Neuronal stem cell (in vitro differentiated cells): ENCODE data around the gene ADNP.

ENCODE experiments used
- DNase-seq: peaks from one replicate; pipeline ENCODE4 v3.0.0-alpha.2; 2013; ENCODE audit warnings: low spot score
- H2AFZ ChIP-seq: one replicate; pipeline ENCODE4 v1.6.1; 2013; ENCODE audit warnings: mild to moderate bottlenecking, low read length, inconsistent platforms
- H2AK5ac ChIP-seq: 2 replicates; pipeline ENCODE4 v1.6.1; 2013; ENCODE audit warnings: low read depth, mild to moderate bottlenecking, inconsistent platforms, low read length, moderate library complexity, mixed read lengths
- H2BK120ac ChIP-seq: 2 replicates; pipeline ENCODE4 v1.6.1; 2013; ENCODE audit warnings: low read depth, mild to moderate bottlenecking, inconsistent platforms, low read length, moderate library complexity, mixed read lengths
- H2BK12ac ChIP-seq: one replicate; pipeline ENCODE4 v1.6.1; 2013; ENCODE audit warnings: low read length, inconsistent platforms
- H2BK15ac ChIP-seq: 2 replicates; pipeline ENCODE4 v1.6.1; 2013; ENCODE audit warnings: mild to moderate bottlenecking, low read length, inconsistent platforms, mixed read lengths
- H2BK5ac ChIP-seq: one replicate; pipeline ENCODE4 v1.6.1; 2013; ENCODE audit warnings: inconsistent platforms, mild to moderate bottlenecking, low read length, moderate library complexity
- H3K14ac ChIP-seq: one replicate; pipeline ENCODE4 v1.6.1; 2013; ENCODE audit warnings: low read length, inconsistent platforms
- H3K18ac ChIP-seq: 2 replicates; pipeline ENCODE4 v1.6.1; 2013; ENCODE audit warnings: low read length, inconsistent platforms
- H3K23ac ChIP-seq: 2 replicates; pipeline ENCODE4 v1.6.1; 2013; ENCODE audit warnings: low read depth, mild to moderate bottlenecking, mixed read lengths, low read length, inconsistent platforms; ENCODE audit not compliant: poor library complexity
- H3K27ac ChIP-seq: replicated peaks from 3 replicates; pipeline ENCODE4 v1.5.1; 2013; ENCODE audit warnings: low read length, inconsistent platforms
- H3K27me3 ChIP-seq, 3 experiments: 2 replicates each; pipeline ENCODE4 v1.6.1; 2013; ENCODE audit warnings: low read length in 3 of 3, mild to moderate bottlenecking in 2 of 3, inconsistent platforms in 1 of 3, low read depth in 1 of 3, mixed read lengths in 1 of 3, moderate library complexity in 1 of 3; ENCODE audit not compliant: control insufficient read depth in 3 of 3, insufficient read depth in 3 of 3
- H3K36me3 ChIP-seq, 2 donors: replicated peaks in 1 of 2; 2 replicates each; pipeline ENCODE4 v1.6.1; 2013; ENCODE audit warnings: low read length in 2 of 2; ENCODE audit not compliant: control insufficient read depth in 2 of 2, insufficient read depth in 2 of 2
- H3K4ac ChIP-seq: 2 replicates; pipeline ENCODE4 v1.6.1; 2013; ENCODE audit warnings: inconsistent platforms, mild to moderate bottlenecking, low read length, moderate library complexity
- H3K4me1 ChIP-seq, 2 donors: 1 replicate in 1 of 2; 2 replicates in 1 of 2; pipeline ENCODE4 v1.6.1; 2013; ENCODE audit warnings: low read length in 2 of 2, low read depth in 1 of 2; ENCODE audit not compliant: control insufficient read depth in 2 of 2, insufficient read depth in 1 of 2
- H3K4me2 ChIP-seq: one replicate; pipeline ENCODE4 v1.6.1; 2013; ENCODE audit warnings: mild to moderate bottlenecking, low read length, inconsistent platforms; ENCODE audit not compliant: insufficient read depth, poor library complexity, severe bottlenecking
- H3K4me3 ChIP-seq, 2 donors: 2 replicates each; pipeline ENCODE4 v1.5.1; 2013; ENCODE audit warnings: low read length in 2 of 2, mild to moderate bottlenecking in 2 of 2, inconsistent platforms in 1 of 2, moderate library complexity in 1 of 2
- H3K79me1 ChIP-seq: one replicate; pipeline ENCODE4 v1.6.1; 2013; ENCODE audit warnings: low read depth, mild to moderate bottlenecking, inconsistent platforms, low read length, moderate library complexity
- H3K9ac ChIP-seq: one replicate; pipeline ENCODE4 v1.6.1; 2013; ENCODE audit warnings: mild to moderate bottlenecking, low read depth, low read length, inconsistent platforms; ENCODE audit not compliant: poor library complexity
- H3K9me3 ChIP-seq, 2 donors: replicated peaks in 1 of 2; 2 replicates each; pipeline versions ENCODE3 to v1.6.1; 2013; ENCODE audit warnings: low read length in 2 of 2, mild to moderate bottlenecking in 2 of 2, inconsistent platforms in 1 of 2, low read depth in 1 of 2, mixed read lengths in 1 of 2, moderate library complexity in 1 of 2; ENCODE audit not compliant: control insufficient read depth in 2 of 2, insufficient read depth in 1 of 2
- H4K8ac ChIP-seq: one replicate; pipeline ENCODE4 v1.6.1; 2013; ENCODE audit warnings: low read depth, mild to moderate bottlenecking, inconsistent platforms, low read length, moderate library complexity
- H4K91ac ChIP-seq: one replicate; pipeline ENCODE4 v1.6.1; 2013; ENCODE audit warnings: low read length, low read depth, mild to moderate bottlenecking, inconsistent platforms; ENCODE audit not compliant: poor library complexity
- WGBS, 2 donors: extraction: QIAGEN DNeasy Blood & Tissue Kit; methylation state at CpG; one replicate each; pipeline ENCODE4 v1.1.7; 2013; ENCODE audit warnings: missing lambda C conversion rate in 2 of 2, mixed read lengths in 1 of 2; ENCODE audit not compliant: insufficient read length in 2 of 2, insufficient replicate concordance in 1 of 2; ENCODE audit errors: extremely low coverage in 2 of 2; 5-methylcytosine and 5-hydroxymethylcytosine counted together

The ADNP gene

DNA sequence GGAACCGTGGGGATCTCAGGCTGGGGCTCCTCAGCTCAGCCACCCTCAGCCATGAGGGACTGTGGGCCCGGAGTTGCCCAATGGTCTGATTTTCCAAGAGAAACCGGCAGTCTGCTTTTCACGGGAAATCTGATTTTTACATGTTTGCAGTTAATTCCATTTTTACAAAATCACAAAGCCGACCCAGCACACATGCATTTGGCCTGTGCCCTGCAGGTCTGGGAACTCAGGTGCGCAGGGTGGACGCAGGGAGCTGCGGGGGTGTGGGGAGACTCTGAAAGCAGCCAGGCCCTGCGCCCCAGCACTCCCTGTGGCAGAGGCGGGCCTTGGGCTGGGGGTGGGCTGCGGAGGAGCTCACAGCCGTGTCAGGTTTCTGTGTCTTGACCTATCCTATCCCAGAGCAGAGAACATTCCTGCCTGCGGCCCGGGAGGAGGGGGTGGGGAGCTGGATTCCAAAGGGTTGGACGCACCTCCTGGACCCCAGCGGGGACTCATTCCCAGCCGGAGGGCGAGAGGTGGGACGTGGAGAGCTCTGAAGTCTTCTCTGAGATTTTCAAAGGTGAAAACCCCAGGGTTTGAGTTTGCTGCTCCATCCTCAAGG is 60.6 kb downstream of the ADNP start:
- H2BK5ac ChIP-seq: peak overlapping the region; percentile 76
- H4K91ac ChIP-seq: peak overlapping the region; percentile 88
- peak overlapping the region; percentile 74 for H3K9ac ChIP-seq
- no peak overlapping the region for H4K8ac ChIP-seq
- DNase-seq: peak; percentile 82
- H3K27me3 ChIP-seq: no peaks in the 10 kb centered on the region
- peak overlapping the region; percentile 42 for H3K14ac ChIP-seq
- H2BK15ac ChIP-seq: peak overlapping the region; percentile 83
- no peaks in the 10 kb centered on the region for H3K9me3 ChIP-seq
- H3K23ac ChIP-seq: peak overlapping the region; percentile 92
- H3K4me2 ChIP-seq: peak overlapping the region; percentile 46
- H2AFZ ChIP-seq: peak overlapping the region; percentile 93
- peak overlapping the region; percentile 73 for H2BK120ac ChIP-seq
- H3K36me3 ChIP-seq: peaks cover 0 to 3% of the 10 kb centered on the region in 2 donors
- peak overlapping the region; percentile 99 for H2AK5ac ChIP-seq
- H3K27ac ChIP-seq: peak overlapping the region; percentile 91
- WGBS, 2 donors: no CpG with 5 or more reads among the region's 19 CpGs
- H3K4ac ChIP-seq: peak overlapping the region; percentile 99
- H3K4me3 ChIP-seq: peak overlapping the region; percentile 31 to 57
- H3K79me1 ChIP-seq: peaks cover 5% of the 10 kb centered on the region
- peaks cover 26 to 35% of the 10 kb centered on the region in 2 donors for H3K4me1 ChIP-seq
- peak overlapping the region; percentile 92 for H2BK12ac ChIP-seq
- H3K18ac ChIP-seq: peak overlapping the region; percentile 99

DNA sequence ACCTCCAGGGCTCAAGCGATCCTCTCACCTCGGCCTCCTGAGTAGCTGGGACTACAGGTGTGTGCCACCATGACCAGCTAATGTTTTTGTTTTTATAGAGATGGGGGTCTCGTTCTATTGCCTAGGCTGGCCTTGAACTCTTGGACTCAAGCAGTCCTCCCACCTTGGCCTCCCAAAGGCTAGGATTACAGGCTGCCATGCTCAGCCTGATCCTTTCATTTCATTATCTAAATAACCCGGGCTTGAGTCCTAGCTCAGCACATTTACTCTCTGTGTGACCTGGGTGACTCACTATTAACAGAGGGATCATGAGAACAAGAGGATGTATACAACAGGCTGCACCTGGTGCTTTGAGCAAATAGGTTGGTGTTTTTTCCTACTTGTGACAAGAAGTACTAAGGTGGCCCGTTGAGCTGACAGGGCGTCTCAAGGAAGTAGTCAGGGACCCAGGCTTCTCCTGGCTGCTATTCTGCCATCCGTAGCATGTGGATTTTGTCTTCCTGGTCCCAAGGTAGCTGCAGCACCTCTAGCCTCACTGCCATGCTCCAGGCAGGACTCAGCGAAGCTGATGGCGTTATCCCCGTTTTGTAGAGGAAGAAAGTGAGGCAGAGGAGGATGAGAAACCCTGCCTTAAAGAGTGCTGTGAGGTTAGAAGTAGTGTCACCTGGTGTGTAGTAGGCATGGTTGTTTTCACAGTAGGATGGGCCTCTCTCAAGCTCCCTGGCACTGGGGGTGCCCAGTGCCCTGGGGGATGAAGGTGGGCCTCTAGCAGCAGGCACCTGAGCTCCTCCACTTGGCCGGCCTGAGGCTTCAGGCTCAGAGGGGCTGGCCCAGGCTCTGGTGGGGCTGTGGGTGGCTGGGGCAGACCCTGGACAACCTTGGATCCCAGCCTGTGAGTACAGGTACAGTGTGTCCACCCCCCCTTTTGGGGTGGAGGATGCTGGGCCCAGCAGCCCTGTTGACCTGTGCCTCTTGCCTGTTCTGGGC is 62.4 kb downstream of the ADNP start:
- Histone ChIP-seq H2BK5ac (peak overlapping the region; percentile 83), H2AFZ (no peak overlapping the region), H3K9me3 (no peaks in the 10 kb centered on the region), H3K27ac (no peak overlapping the region), H3K4me2 (no peak overlapping the region), H4K8ac (peak overlapping the region; percentile 93), H3K4me3 (no peak overlapping the region), H3K18ac (peak overlapping the region; percentile 58), H3K79me1 (no peaks in the 10 kb centered on the region), H2BK12ac (no peak overlapping the region), H3K14ac (no peak overlapping the region), H2BK120ac (no peak overlapping the region), H2AK5ac (peak overlapping the region; percentile 98), H3K27me3 (no peaks in the 10 kb centered on the region), H3K9ac (peak overlapping the region; percentile 51), H3K23ac (no peak overlapping the region), H3K4me1 (peaks cover 21 to 31% of the 10 kb centered on the region in 2 donors), H3K4ac (no peak overlapping the region), H3K36me3 (peaks cover 0 to 3% of the 10 kb centered on the region in 2 donors), H4K91ac (peak overlapping the region; percentile 60), H2BK15ac (peak overlapping the region; percentile 71)
- WGBS, 2 donors: no CpG with 5 or more reads among the region's 11 CpGs
- DNase-seq: no peak

DNA sequence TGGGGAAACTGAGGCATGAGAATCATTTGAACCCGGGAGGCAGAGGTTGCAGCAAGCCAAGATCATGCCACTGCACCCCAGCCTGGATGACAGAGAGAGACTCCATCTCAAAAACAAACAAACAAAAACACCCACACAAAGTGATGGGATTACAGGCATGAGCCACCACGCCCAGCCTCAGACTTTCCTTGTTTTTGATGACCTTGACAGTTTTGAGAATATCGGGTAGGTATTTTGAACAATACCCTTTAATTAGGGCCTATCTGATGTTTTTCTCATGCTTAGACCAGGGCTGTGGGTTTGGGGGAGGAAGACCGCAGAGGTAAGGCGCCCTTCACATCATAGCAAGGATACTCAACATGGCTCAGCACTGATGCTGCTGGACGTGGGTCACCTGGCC is 63.4 kb downstream of the ADNP start:
- Histone ChIP-seq H3K9me3 (no peaks in the 10 kb centered on the region), H3K79me1 (no peaks in the 10 kb centered on the region), H4K91ac (no peak overlapping the region), H2BK15ac (no peak overlapping the region), H3K4me2 (no peak overlapping the region), H2AFZ (no peak overlapping the region), H3K9ac (no peak overlapping the region), H3K27ac (no peak overlapping the region), H3K36me3 (peaks cover 0 to 2% of the 10 kb centered on the region in 2 donors), H3K27me3 (no peaks in the 10 kb centered on the region), H2BK12ac (no peak overlapping the region), H3K4me1 (peaks cover 17 to 22% of the 10 kb centered on the region in 2 donors), H3K23ac (no peak overlapping the region), H2AK5ac (no peak overlapping the region), H2BK5ac (no peak overlapping the region), H2BK120ac (no peak overlapping the region), H3K18ac (no peak overlapping the region), H3K4ac (no peak overlapping the region), H3K4me3 (no peak overlapping the region), H3K14ac (no peak overlapping the region), H4K8ac (no peak overlapping the region)
- WGBS, 2 donors: no CpG with 5 or more reads among the region's 6 CpGs
- DNase-seq: no peak

DNA sequence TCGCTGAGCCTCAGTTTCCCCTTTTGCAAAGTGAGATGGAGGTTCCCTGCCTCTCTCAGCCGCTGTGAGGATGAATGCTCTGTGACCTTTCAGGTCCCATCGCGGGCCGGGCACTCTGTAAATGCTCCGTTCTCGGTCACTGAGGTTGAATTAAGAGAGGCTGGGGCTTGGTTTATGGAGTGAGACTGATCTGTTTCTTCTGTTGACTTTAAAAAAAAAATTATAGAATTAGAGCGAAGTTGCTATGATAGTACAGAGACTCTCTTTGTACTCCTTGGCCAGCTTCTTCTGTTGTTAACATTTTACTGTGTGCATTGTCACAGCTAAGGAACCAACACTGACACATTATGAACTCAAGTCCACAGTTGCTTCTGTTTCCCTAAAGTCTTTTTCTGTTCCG is 64.4 kb downstream of the ADNP start:
- Histone ChIP-seq H3K14ac (no peak overlapping the region), H4K8ac (no peak overlapping the region), H2BK12ac (no peak overlapping the region), H3K27me3 (no peaks in the 10 kb centered on the region), H3K4me3 (no peak overlapping the region), H3K36me3 (peaks cover 0 to 2% of the 10 kb centered on the region in 2 donors), H3K4me2 (no peak overlapping the region), H3K18ac (no peak overlapping the region), H3K9ac (no peak overlapping the region), H2BK120ac (no peak overlapping the region), H3K79me1 (no peaks in the 10 kb centered on the region), H3K9me3 (no peaks in the 10 kb centered on the region), H3K23ac (no peak overlapping the region), H2AK5ac (no peak overlapping the region), H2AFZ (no peak overlapping the region), H3K27ac (no peak overlapping the region), H2BK5ac (no peak overlapping the region), H3K4me1 (peaks cover 14 to 18% of the 10 kb centered on the region in 2 donors), H4K91ac (no peak overlapping the region), H2BK15ac (no peak overlapping the region), H3K4ac (no peak overlapping the region)
- no CpG with 5 or more reads among the region's 9 CpGs for WGBS, 2 donors
- DNase-seq: no peak
